WI38 (cell line): ENCODE measurements around the gene GLYR1.
A peak's percentile ranks its signal among the peaks of the same experiment; 100 is the strongest.

ENCODE experiments used
- H3K4me3 ChIP-seq: 2 replicates; pipeline ENCODE4 v1.5.1; 2011; ENCODE audit warnings: low read depth, mild to moderate bottlenecking, control low read depth, low read length
- TF ChIP-seq, protein P1 (sequence below): IDR thresholded peaks from 2 replicates; pipeline ENCODE4 v1.5.1; 2012; ENCODE audit warnings: low read depth, mild to moderate bottlenecking, control low read depth, low read length

GLYR1 gene

DNA sequence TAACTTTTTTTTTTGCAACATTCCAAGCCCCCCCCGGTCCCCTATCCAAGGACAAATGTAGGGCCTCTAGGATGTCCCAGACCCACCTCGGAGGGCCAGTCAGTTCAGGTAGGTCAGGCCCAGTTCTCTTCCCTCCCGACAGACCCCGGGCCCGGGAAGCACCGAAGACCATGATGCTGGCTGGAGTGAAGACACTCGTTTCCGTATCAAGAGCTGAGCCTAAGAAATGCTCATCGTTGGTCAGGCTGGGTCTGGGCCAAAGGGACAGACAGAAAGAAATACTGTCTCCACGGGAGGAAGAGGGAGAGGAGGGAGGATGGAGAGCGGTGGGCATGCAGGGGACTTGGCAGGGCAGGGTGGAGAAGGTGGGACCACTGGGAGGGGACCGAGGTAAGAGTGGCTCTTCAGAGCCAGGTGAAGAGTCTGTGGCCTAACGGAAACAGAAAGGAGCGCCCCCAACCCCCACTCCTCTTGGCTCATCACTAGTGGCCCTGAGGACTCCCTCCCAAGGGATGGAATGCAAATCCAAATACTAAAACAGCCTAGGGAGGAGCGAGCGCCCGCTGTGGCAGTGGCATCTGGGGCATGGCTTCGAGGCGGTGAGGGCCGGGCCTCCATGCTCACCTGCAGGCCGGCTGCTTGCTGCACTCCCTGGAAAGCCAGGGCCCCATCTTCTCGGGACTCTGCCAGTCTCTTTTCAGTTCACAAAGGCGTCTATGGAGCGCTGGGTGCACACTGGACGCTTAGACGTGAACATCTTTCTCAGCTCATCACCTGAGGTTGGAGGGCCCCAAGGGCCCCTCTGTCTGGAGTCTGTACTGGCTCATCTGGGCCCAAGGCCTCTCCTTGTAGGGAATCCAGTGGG lies 43.0 kb downstream of the GLYR1 start:
- no peak overlapping the region for H3K4me3 ChIP-seq
- TF ChIP-seq, protein P1, sequence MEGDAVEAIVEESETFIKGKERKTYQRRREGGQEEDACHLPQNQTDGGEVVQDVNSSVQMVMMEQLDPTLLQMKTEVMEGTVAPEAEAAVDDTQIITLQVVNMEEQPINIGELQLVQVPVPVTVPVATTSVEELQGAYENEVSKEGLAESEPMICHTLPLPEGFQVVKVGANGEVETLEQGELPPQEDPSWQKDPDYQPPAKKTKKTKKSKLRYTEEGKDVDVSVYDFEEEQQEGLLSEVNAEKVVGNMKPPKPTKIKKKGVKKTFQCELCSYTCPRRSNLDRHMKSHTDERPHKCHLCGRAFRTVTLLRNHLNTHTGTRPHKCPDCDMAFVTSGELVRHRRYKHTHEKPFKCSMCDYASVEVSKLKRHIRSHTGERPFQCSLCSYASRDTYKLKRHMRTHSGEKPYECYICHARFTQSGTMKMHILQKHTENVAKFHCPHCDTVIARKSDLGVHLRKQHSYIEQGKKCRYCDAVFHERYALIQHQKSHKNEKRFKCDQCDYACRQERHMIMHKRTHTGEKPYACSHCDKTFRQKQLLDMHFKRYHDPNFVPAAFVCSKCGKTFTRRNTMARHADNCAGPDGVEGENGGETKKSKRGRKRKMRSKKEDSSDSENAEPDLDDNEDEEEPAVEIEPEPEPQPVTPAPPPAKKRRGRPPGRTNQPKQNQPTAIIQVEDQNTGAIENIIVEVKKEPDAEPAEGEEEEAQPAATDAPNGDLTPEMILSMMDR = no peak

DNA sequence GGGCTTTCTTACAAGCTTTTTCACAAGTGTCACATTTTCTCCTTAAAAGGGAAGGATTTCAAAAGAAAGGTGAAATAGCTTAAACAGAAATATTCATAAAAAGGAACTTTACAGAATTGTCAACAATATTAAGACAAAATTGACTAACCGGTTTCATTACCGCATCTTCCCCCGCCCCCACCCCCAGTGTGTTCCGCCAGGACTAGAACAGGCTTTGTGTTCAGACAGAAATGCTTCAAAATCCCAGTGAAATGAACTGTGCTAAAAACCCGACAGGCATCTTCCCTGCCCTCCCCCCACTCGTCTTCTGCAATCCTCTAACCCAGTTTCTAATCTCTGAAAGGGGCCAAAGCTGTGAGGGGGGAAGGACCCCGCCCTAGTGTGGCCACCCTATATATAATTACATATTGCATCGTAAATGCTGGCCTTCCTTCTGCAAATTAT lies 43.7 kb downstream of the GLYR1 start:
- H3K4me3 ChIP-seq = peak overlapping the region; percentile 75
- TF ChIP-seq, protein P1 = no peak

DNA sequence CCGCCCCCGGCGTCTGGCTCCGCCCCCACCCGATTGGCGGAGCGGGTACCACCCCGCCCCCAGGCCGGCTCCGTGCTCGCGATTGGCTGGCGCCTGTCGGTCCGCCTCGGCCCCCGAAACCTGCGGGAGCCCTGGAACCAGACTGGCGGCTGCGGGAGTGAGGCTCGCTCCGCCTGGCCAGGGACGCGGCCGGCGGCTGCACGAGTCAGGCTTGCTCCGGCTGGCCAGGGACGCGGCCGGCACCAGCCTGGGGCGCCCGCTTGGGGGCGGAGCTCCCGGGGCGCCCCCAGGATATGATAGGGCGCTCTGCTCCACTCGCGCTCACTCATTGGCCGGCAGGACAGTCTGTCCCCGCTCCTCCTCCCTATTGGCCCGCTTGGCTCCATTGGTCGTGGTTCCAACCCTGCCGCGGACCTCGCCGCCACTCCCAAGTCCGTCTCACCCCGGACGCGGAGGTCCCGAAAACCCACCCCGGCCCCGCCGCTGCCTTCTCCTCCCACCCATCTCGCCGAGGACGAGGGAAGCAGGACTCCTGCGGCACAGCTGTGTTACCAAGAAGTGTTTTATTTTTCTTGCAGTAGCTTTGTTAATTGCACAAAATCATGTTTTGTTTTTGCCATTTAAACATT lies 44.3 kb downstream of the GLYR1 start:
- peak overlapping the region; percentile 75 for H3K4me3 ChIP-seq
- TF ChIP-seq, protein P1 = no peak

DNA sequence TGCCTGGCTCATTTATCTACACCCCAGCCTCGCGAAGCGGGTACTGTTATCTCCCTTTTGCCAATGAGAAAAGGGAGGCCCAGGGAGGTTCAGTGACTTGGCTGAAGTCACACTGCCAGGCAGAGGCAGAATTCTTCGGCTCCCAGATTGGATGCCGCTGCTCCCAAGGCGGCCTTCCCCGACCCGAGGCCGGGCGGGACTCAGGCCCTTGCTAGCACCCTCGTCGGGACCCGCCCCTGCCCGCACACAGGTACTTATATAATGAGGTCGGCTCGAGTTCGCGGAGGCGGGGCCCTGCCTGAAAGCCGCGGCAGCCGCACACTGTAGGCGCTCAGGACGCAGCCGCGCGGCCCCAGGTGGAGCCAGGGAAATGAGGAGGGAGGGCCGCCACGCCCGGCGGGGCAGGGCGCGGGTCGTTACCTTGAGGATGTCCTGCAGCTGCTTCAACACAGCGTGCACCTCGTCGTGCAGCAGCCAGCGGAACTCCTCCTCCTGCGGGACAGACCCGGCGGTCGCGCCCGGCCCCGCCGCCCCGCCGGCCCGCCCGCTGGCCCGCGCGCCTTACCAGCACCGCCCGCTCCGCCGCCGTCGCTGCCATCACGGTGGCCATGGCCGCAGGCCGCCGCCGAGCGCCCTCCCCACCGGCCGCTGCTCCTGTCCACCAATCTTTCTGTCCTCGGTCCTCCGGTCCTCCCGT lies 45.0 kb downstream of the GLYR1 start, which contains the start of gene ROGDI:
Gene ROGDI (minus strand): TSS at position 672 of the 697 bp plus-strand sequence. CDS start 62 bp downstream, at position 610.
- TF ChIP-seq, protein P1 = no peak
- peak within 1 kb of the TSS; percentile 75 for H3K4me3 ChIP-seq

DNA sequence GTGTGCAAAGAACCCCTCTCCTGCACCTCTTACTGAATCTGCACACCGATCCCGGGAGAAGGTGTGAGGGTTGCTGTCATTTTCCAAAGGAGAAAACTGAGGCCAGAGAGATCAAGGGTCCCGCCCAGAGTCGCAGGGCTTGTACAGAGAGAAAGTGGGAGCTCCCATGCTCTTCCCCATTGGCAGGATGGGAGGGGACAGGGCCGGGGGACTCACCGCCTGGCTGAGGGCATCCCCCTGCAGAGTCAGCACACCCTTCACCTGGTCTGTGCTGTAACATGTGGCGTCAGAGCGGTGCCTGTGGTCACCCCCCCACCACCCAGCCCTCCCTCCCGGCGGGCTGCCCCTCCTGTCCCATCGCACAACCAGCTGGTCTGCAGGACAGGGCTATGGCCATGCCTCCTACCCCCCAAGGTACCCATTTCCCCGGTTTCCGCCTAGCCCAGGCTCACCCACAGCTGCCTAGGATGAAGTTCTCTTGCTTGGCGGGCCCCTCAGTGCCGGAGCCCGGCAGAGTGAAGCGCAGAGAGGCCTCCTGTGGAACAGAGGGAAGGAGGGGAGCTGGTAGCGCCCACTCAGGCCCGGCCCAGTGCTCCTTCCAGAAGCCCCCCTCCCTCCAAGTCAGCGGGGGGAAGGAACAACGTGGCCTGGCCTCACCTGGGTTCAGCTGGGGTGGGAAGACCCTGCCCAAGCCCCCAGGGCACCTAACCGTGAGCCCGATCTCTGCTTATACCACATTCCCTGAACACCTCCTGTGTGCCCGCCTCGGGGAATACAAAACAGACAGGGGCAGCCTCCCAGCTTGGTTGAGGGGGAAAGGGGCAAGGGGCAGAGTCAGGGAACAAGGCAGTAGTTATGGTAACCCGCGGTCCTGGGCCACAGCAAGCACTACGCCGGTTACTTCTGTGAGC lies 45.8 kb downstream of the GLYR1 start:
- TF ChIP-seq, protein P1 = no peak
- peak overlapping the region; percentile 75 for H3K4me3 ChIP-seq

DNA sequence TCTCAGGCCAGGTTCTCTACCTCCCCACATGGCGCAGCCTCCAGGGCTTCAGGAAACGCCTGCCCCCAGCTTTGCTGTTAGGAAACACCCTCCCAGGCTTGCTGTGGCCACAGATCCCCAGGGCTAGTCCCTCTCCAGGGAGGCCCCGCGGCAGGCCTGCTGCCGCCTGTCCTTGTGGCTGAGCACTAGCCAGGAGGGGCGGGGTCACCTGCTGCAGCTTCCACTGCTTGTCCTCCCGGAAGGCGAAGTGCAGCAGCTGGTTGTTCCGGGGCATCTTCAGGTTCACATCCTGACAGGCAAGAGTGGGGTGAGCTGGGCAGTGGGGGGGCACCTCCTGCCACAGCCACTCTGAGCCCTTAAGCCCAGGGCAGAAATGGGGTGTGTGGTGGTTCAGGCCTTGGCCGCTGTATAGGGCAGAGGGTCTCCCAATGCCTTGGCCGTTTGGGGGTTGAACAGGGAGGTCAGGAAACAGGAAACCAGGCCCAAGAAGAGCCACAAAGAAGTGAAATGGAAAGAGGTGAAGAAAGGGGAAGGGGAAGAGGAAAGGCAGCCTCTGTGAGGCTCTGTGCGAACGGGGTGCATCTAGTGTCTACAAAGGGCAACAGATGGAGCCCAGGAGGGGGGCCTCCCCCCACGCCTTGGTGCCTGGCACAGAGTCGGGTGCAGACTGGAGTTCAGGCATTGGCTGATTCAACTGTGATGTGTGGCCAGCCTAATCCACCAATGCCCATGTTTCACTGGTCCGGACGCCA lies 46.6 kb downstream of the GLYR1 start:
- no peak overlapping the region for H3K4me3 ChIP-seq
- TF ChIP-seq, protein P1 = no peak
